ENCODE results near the gene RIPOR2.
"Not testable (repeated sequence)": the region's sequence is repeated elsewhere in the genome, so short reads cannot be mapped to it uniquely, and the experiment has no call there.

RIPOR2 gene

GRCh38 chr6:24901698-24902328, 33.9 kb downstream of the RIPOR2 start:
- DNase-seq = no peak

- DNase-seq = no peak
These were observed 34.7 kb downstream of the RIPOR2 start for GRCh38 chr6:24900917-24901697.

- DNase-seq = no peak
These were observed 35.8 kb downstream of the RIPOR2 start for GRCh38 chr6:24899997-24900325.

GRCh38 chr6:24899136-24899996, 36.4 kb downstream of the RIPOR2 start:
- no peak for DNase-seq

GRCh38 chr6:24898676-24899075, 37.1 kb downstream of the RIPOR2 start:
- no peak for DNase-seq

GRCh38 chr6:24897186-24897585, 38.6 kb downstream of the RIPOR2 start:
- DNase-seq = no peak

DNA sequence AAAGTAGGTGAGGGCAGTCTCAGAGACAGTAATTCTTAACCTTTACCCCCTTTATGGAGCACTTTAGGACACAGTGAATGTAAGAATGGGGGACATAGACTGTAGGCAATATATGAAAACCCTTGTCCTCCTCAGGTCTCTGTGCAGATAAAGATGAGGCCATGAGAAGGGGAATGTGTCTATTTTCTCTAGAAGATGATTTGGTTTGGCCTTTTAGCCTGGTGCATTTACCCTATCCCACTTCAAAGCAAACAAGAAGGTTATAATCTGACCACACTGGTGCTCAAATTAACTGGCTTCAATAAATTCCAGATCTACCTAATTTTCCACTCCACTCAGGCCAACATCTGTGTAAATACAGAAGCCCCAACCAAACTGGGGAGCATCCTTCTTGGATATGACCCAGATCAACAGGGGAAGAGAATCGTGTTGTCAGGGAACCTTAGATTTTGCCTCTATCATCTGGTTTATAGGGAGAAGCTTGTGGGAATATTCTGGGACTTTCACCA, 42.4 kb downstream of the RIPOR2 start:
- DNase-seq = no peak

GRCh38 chr6:24891004-24891403, 44.8 kb downstream of the RIPOR2 start:
- no peak for DNase-seq

DNA sequence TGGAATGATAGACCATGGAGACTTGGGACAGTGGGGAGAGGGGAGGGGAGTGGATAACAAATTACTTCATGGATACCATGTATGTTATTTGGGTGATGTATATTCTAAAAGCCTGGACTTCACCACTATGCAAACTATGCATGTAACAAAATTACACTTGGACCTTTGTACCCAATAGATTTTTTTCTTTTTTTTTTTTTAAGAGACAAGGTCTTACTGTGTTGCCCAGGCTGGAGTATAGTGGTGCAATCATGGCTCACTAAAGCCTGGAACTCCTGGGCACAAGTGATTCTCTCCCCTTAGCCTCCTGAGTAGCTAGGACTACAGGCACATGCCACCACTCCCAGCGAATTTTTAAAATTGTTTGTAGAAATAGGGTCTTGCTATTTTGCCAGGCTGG, 45.3 kb downstream of the RIPOR2 start:
- DNase-seq = no peak

GRCh38 chr6:24888715-24889370, 46.9 kb downstream of the RIPOR2 start:
- no peak for DNase-seq

- no peak for DNase-seq
These were observed 48.1 kb downstream of the RIPOR2 start for GRCh38 chr6:24887545-24888140.

DNA sequence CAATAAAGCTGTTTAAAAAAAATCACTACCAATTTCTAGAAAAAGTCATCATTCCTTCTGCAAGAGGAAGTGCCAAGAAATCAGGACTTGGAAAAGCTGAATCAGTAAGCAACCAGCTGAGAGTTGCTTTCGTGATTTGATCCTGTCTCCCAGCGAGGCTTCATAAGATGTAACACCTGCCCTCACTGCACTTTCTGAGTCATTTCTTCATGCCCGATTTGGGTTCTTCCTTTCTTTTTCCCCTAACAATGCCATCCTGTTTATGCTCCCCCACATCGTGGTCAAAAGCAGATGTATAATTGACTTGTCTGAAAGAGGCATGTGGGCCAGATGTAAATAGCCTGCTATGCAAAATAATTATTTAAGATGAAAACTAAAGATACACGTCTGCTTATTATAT, 52.1 kb downstream of the RIPOR2 start:
- DNase-seq = no peak

- DNase-seq = no peak
These were observed 52.8 kb downstream of the RIPOR2 start for GRCh38 chr6:24882835-24883555.

- no peak for DNase-seq
These were observed 53.5 kb downstream of the RIPOR2 start for GRCh38 chr6:24882295-24882694.

DNA sequence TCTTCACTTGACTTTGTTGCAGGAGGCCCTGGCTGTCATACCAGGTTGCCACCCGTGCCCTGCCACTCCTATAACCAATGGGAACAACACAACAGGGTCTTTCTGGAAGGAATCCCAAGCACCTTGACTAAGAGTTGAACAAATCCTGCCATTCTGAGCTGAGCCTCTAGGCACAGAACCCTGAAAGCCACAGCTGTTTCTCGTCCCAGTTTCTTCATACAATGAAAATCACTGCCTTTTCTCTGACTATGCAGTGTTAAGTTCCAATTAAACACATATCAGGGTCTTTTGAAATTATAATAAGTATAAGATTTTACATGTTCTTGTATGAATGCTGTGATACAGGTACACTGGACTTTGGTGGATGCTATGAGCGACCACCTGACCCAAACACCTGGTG, 54.4 kb downstream of the RIPOR2 start:
- DNase-seq = no peak

DNA sequence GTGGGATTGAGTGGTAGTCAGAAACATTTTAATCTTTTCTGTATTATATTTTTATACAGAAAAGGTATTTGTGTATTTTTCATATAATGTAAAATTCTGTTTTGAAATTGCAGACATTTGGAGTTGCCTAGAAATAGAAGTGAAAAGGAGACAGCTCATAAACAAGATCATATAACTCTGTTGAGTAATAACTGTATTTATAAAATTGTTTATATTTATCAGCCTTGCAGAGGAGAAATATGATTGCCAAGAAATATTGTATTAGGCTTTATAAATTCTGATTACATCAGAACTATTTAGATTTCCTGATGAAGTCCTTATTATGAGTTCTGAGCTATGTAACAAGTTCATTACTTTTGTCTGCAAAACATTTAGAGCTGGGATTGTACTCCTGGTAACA, 55.3 kb downstream of the RIPOR2 start:
- no peak for DNase-seq

DNA sequence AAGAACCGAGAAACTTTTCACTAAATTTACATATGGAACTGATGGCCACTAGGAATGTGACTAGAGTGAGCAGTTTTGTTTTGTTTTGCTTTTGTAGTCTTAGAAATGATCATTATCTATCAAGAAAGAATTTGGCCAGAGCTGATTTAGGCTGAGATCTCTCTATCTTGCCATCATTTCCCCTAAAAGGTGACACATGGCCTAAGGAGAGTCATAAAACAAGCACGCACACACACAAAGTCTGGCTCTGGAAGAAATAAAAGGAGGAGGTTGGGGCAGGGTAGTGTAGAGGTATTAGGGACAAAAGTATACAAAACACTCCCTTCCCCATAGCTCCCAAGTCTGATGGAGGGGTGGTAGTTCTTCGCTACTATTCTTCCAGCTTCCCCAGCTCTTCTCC, 56.4 kb downstream of the RIPOR2 start:
- DNase-seq = no peak

- not testable (repeated sequence) for DNase-seq
These were observed 58.0 kb downstream of the RIPOR2 start for GRCh38 chr6:24877747-24878146.

DNA sequence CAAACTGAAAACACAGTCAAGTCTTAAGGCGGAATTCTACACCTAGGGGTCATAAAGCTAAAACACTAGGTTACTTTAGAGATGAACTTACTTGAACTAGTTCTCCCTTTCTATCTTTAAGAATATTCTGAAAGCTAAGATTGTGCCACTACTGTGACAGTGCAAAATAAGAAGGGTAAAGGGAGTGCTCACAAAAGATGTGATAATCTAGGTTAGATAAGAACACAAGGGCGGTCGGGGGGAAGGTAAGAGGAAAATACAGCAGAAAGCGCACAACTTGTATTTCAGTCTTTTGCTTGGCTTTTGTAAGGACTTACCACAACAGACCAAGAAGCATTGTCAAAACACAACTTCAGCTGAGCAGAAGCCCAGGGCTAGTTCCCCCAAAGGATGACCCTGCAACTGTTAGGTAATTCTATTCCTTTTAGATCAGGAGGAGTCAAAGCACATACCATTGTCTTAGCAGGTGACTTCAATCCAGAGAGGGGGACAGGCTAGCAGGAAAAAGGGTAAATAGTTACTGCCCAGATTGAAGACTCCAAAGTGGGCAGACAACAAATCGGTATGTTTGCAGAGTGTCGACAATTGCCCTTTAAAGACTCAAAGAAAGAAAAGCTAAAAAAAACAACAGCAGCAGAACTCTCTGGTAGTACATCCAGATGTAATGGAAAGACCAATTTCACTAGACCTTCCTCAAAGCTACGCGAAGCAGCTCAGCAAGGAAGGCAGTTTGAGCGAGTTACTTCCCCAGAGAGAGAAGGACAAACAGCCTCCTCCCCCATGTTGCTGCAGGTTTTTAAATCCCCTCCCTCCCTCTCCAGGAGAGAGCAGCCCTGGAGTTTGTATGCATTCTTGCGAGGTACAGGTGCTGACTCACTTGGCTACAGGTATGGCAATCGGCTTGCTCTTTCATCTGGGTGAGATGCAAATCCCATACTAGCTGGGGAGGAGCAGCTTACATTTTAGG, 59.0 kb downstream of the RIPOR2 start:
- no peak for DNase-seq

- DNase-seq = no peak
These were observed 60.2 kb downstream of the RIPOR2 start for GRCh38 chr6:24875534-24875901.

All from suppressor macrophage treated with lipopolysaccharide for 4 hours (primary cell).